Coronary artery (tissue), 2 donors: Measurements from ENCODE around the gene C19orf33.

ENCODE experiments used
- DNase-seq: peaks from one replicate; pipeline ENCODE4 v3.0.0-alpha.2; 2017; ENCODE audit warnings: low spot score
- H3K27ac ChIP-seq, 2 donors: fragments of 200-600 bp; sonication (generic); one replicate each; pipeline ENCODE4 v1.5.1; 2016 to 2019
- H3K4me3 ChIP-seq: fragments of 200-600 bp; sonication (generic); 2 replicates; pipeline ENCODE4 v1.5.1; 2016; ENCODE audit warnings: mild to moderate bottlenecking, moderate library complexity
- TF ChIP-seq, protein P1 (sequence below): fragments of 200-600 bp; sonication (generic); IDR thresholded peaks from one replicate; pipeline ENCODE4 v1.5.1; 2019; ENCODE audit warnings: antibody characterized with exemption

Gene C19orf33

DNA sequence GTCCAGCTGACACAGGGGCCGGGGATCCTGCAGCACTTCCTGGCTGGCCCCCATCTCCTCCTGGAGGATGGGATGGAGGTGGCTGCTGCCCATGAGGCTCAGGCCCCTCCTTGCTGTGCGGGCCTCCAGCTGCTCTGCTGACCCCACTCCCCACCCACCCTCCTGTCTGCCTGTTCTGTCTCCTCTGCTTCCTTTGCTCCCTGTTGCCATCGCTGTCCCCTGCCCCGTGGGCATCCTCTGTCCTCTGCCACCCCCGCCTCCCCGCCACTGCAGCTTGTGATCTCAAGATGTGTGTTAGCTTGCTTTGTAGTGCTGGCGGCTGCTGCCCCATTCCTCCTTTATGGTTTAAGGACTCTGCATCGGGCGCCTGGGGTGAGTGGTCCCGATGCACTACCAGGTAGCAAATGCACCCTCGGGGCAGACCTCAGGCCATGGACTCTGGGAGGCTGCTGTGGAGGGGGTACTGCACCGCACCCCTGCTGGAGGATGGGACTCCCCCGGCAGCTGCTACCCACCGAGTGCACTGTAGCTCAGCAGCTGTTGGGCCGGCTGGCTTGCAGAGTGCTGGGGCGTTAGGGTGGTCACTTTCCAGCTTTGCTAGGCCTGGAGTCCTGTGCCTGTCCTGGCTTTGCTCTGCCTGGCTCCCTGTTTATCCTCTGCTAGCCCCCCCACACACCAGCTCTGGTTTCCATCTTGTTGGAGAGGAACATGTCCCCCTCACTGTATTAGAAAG, 15.8 kb upstream of the C19orf33 start:
- Histone ChIP-seq H3K4me3 (no peak overlapping the region), H3K27ac (no peak overlapping the region)
- DNase-seq: no peak
- TF ChIP-seq, protein P1, sequence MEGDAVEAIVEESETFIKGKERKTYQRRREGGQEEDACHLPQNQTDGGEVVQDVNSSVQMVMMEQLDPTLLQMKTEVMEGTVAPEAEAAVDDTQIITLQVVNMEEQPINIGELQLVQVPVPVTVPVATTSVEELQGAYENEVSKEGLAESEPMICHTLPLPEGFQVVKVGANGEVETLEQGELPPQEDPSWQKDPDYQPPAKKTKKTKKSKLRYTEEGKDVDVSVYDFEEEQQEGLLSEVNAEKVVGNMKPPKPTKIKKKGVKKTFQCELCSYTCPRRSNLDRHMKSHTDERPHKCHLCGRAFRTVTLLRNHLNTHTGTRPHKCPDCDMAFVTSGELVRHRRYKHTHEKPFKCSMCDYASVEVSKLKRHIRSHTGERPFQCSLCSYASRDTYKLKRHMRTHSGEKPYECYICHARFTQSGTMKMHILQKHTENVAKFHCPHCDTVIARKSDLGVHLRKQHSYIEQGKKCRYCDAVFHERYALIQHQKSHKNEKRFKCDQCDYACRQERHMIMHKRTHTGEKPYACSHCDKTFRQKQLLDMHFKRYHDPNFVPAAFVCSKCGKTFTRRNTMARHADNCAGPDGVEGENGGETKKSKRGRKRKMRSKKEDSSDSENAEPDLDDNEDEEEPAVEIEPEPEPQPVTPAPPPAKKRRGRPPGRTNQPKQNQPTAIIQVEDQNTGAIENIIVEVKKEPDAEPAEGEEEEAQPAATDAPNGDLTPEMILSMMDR: no peak

- TF ChIP-seq, protein P1: no peak
- no peak overlapping the region for H3K4me3 ChIP-seq
- no peak overlapping the region for H3K27ac ChIP-seq
- no peak for DNase-seq
These were observed 14.1 kb upstream of the C19orf33 start for GRCh38 chr19:38289955-38290354.

DNA sequence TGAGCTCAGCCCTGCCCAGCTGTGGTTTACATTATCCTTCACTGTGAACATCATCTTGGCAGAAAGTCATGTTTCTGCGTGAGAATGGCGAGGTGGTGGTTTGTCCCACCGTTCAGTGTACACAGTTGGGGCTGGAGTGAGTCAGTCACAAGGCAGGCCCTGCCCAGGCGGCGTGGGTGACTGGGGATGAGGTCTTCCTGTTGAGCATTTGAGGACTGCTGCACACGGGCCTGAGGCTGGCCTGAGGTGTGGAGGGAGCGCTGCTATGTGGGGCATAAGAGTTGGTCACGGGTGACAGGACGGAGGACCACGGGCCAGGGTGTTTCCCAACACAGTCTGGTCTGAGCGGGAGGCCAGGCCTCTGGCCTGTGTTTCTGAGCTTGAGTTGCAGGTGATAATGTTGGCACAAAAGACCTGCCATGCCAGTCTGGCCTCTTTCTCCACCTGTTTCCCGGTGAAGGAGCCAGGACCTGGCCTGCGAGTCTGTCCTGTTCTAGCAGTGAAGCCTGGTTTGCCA, 13.4 kb upstream of the C19orf33 start:
- Histone ChIP-seq H3K4me3 (no peak overlapping the region), H3K27ac (no peak overlapping the region)
- no peak for DNase-seq
- TF ChIP-seq, protein P1: no peak

DNA sequence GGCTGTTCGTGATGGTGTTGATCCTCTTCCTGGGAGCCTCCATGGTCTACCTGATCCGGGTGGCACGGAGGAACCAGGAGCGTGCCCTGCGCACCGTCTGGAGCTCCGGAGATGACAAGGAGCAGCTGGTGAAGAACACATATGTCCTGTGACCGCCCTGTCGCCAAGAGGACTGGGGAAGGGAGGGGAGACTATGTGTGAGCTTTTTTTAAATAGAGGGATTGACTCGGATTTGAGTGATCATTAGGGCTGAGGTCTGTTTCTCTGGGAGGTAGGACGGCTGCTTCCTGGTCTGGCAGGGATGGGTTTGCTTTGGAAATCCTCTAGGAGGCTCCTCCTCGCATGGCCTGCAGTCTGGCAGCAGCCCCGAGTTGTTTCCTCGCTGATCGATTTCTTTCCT, 12.2 kb upstream of the C19orf33 start:
- DNase-seq: no peak
- TF ChIP-seq, protein P1: no peak
- Histone ChIP-seq H3K27ac (no peak overlapping the region), H3K4me3 (no peak overlapping the region)

DNA sequence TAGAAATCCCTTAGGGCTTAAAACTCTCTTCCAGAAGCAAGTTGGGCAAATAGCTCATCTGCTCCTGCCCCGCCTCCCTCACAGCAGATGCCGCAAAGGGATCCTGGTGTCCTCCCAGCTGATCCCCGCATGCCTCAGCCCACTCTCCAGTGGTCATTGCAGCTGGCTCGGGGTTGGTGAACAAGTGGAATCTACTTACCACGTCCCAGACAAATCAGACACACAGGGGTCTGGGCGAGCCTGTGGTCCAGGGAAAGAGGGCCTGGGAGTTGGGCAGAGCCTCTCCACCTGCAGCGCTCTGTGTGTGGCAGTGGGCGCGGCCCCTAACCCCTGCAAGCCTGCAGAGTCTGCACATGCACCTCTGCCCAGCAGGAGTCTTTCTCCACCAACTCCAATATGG, 10.8 kb upstream of the C19orf33 start:
- DNase-seq: no peak
- TF ChIP-seq, protein P1: no peak
- Histone ChIP-seq H3K27ac (no peak overlapping the region), H3K4me3 (no peak overlapping the region)

- no peak overlapping the region for H3K4me3 ChIP-seq
- no peak for DNase-seq
- TF ChIP-seq, protein P1: no peak
- no peak overlapping the region for H3K27ac ChIP-seq
These were observed 10.0 kb upstream of the C19orf33 start for GRCh38 chr19:38294090-38294489.
